Dermis blood vessel endothelial cell (primary cell): ENCODE data around the gene NINJ2. TPM values are rescaled to one million over a fixed set of nuclear protein-coding genes. Genes with fewer than 3 reads are reported as not detected.

Experiments
- DNase-seq: peaks from one replicate; pipeline ENCODE4 v3.0.0; 2010
- total RNA-seq: library from RNA; depleted of rRNA; stranded (reverse); fragments of >200 nt; gene quantifications from 2 replicates; pipeline ENCODE4 v1.2.3, GENCODE V29; 2014

The NINJ2 gene
- total RNA-seq, 1 donor from 2014 or later: 1.2 TPM

- DNase-seq: no peak
Measured at GRCh38 chr12:612293-612692, 51.0 kb downstream of the NINJ2 start.

GRCh38 chr12:611721-612120 is 51.5 kb downstream of the NINJ2 start:
- DNase-seq: no peak

- DNase-seq: no peak
Measured at GRCh38 chr12:608921-609320, 54.3 kb downstream of the NINJ2 start.

GRCh38 chr12:608413-608812 is 54.8 kb downstream of the NINJ2 start:
- DNase-seq: no peak

GRCh38 chr12:607541-608001 is 55.7 kb downstream of the NINJ2 start:
- DNase-seq: peak; percentile 93

GRCh38 chr12:604956-605355 is 58.3 kb downstream of the NINJ2 start:
- DNase-seq: no peak

GRCh38 chr12:602700-603068 is 60.6 kb downstream of the NINJ2 start:
- DNase-seq: no peak

- no peak for DNase-seq
Measured at GRCh38 chr12:601976-602699, 61.1 kb downstream of the NINJ2 start.

- no peak for DNase-seq
Measured at GRCh38 chr12:599756-600155, 63.5 kb downstream of the NINJ2 start.

- peak; percentile 95 for DNase-seq
Measured at GRCh38 chr12:597926-598568, 65.2 kb downstream of the NINJ2 start.

GRCh38 chr12:593396-594270 is 69.6 kb downstream of the NINJ2 start:
- no peak for DNase-seq

- DNase-seq: no peak
Measured at GRCh38 chr12:592024-592505, 71.2 kb downstream of the NINJ2 start.

- no peak for DNase-seq
Measured at GRCh38 chr12:591167-592023, 71.8 kb downstream of the NINJ2 start.

GRCh38 chr12:590206-590750 is 73.0 kb downstream of the NINJ2 start:
- DNase-seq: no peak

GRCh38 chr12:588646-589045 is 74.6 kb downstream of the NINJ2 start:
- DNase-seq: no peak

GRCh38 chr12:588024-588322 is 75.3 kb downstream of the NINJ2 start:
- no peak for DNase-seq

- DNase-seq: no peak
Measured at GRCh38 chr12:587132-588023, 75.9 kb downstream of the NINJ2 start.

GRCh38 chr12:586318-587071 is 76.8 kb downstream of the NINJ2 start:
- no peak for DNase-seq

- no peak for DNase-seq
Measured at GRCh38 chr12:585062-586061, 77.9 kb downstream of the NINJ2 start.
